Naive thymus-derived CD8-positive, alpha-beta T cell (primary cell): Measurements from ENCODE around the gene MVP. TPM values are rescaled to one million over a fixed set of nuclear protein-coding genes. Genes with fewer than 3 reads are reported as not detected.

Experiments used
- ATAC-seq, 2 donors: fragments of 150-1000 bp; cut with Tn5 transposase in 1 of 2; sonication (Bioruptor Pico), chemical (Tn5 transposase) in 1 of 2; 1 replicate in 1 of 2; 2 replicates in 1 of 2; pipeline ENCODE4 v1.10.0; 2021; ENCODE audit warnings: mild to moderate bottlenecking in 2 of 2, moderate library complexity in 2 of 2
- POLR2A ChIA-PET: fragments of 350-600 bp; sonication (Branson Sonifier 250); formaldehyde crosslinking; loops from one replicate; lab custom pipeline; 2021; ENCODE audit warnings: antibody characterized with exemption; lab: Charles Lee
- DNase-seq, 10 donors: peaks; one replicate each; pipeline versions ENCODE4 v3.0.0 to v3.0.0-alpha.2; 2020 to 2022
- H3K27ac Mint-ChIP-seq, 10 donors: one replicate each; pipeline ENCODE4 v1.8.0; 2020 to 2022; ENCODE audit warnings: mild to moderate bottlenecking in 10 of 10, mixed read lengths in 10 of 10, moderate library complexity in 4 of 10, inconsistent platforms in 1 of 10
- H3K27me3 Mint-ChIP-seq, 5 donors: one replicate each; pipeline ENCODE4 v1.8.0; 2021 to 2022; ENCODE audit warnings: mixed read lengths in 5 of 5
- H3K36me3 Mint-ChIP-seq, 3 donors: one replicate each; pipeline ENCODE4 v1.8.0; 2020 to 2022; ENCODE audit warnings: mixed read lengths in 3 of 3, mild to moderate bottlenecking in 2 of 3, inconsistent platforms in 1 of 3
- H3K4me1 Mint-ChIP-seq, 4 donors: one replicate each; pipeline ENCODE4 v1.8.0; 2021 to 2022; ENCODE audit warnings: mixed read lengths in 4 of 4
- H3K4me3 Mint-ChIP-seq, 10 donors: one replicate each; pipeline ENCODE4 v1.8.0; 2020 to 2022; ENCODE audit warnings: mild to moderate bottlenecking in 10 of 10, mixed read lengths in 10 of 10, moderate library complexity in 6 of 10, inconsistent platforms in 1 of 10
- H3K9me3 Mint-ChIP-seq, 9 donors: one replicate each; pipeline ENCODE4 v1.8.0; 2020 to 2022; ENCODE audit warnings: mixed read lengths in 9 of 9, mild to moderate bottlenecking in 3 of 9, inconsistent platforms in 1 of 9, moderate library complexity in 1 of 9
- polyA plus RNA-seq, 3 donors: library from polyadenylated mRNA; unstranded; fragments of 300-500 nt; fragmentation: Illumina TruSeq; gene quantifications; one replicate each; pipeline ENCODE4 v1.2.3, GENCODE V29; 2021
- total RNA-seq, 8 experiments: library from RNA in 2 of 8; stranded (reverse) in 2 of 8; gene quantifications; one replicate each; pipeline ENCODE4 v1.2.3 and lab custom pipeline; 2021 to 2026

Gene MVP
- total and polyA plus RNA-seq, 5 experiments from 2014 or later = 120 to 160 (median 132) TPM

GRCh38 chr16:29811170-29811895 lies 8.9 kb upstream of the MVP start:
- POLR2A ChIA-PET = interaction anchor here (0.6 to 11.2 kb wide), 12 partner anchors 7 to 1297 kb away, joined by 3 to 204 read pairs (median 4); partner anchors contain the start of genes C16orf54, CDIPT, KIF22 and MVP
- peak; percentile 43 to 78 (median 52) for DNase-seq
- peaks cover 0 to 16% (median 4%) of the 10 kb centered on the region in 3 donors for H3K36me3 Mint-ChIP-seq
- peak overlapping the region; percentile 80 to 95 (median 88) for H3K4me3 Mint-ChIP-seq
- peaks cover 29 to 84% (median 63%) of the 10 kb centered on the region in 4 donors for H3K4me1 Mint-ChIP-seq
- H3K27ac Mint-ChIP-seq = peak overlapping the region; percentile 83 to 98 (median 93)
- H3K9me3 Mint-ChIP-seq = no peaks in the 10 kb centered on the region
- ATAC-seq = peak in 1 of 2 donors; percentile 18
- peaks cover 0 to 1% (median 0%) of the 10 kb centered on the region in 5 donors for H3K27me3 Mint-ChIP-seq

DNA sequence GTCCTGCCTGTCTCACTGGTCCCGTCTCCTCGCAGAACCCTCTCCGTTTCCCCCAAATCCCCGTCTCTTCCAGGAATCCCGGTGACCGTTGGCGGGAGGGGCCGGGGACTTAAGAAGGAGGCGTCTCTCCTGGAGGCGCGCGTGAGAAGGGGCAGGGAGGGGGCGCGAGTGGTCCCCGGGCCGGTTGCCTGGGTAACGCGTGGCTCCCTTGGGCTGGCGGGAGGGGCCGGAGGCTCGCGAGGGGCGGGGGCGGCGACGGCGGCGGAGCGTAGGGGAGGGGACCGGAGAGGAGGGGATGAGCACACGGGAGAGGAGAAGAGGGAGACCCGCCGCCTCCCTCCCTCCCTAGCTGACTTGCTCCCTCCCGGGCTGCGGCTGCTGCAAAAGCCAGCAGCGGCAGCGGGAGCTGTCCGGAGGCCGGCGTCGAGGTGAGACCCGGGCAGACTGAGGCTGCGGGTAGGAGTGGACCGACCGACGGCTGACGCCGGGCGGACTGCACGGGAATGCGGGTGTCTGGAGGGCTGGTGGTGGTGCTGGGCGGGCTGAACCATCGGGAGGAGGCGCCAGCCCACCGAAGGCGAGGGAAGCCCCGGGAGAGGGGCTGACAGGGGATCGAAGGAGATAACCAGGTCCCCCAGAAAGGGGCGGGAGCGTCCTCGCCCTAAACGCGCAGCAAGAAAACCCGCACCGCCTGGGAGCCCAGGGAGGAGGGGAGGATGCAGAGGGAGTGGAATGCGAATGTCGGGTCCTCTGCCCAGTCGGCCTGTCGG lies 8.2 kb upstream of the MVP start, which contains the start of gene PRRT2:
TSS of gene PRRT2 (plus strand) at position 298 of the 770 bp plus-strand sequence. CDS start 862 bp downstream, outside the sequence.
- Mint-ChIP-seq H3K4me3 (peak within 1 kb of the TSS; percentile 80 to 95 (median 88)), H3K9me3 (no peaks in the 10 kb centered on the region), H3K4me1 (peaks cover 33 to 91% (median 67%) of the 10 kb centered on the region in 4 donors), H3K27me3 (peaks cover 0 to 1% (median 0%) of the 10 kb centered on the region in 5 donors), H3K36me3 (peaks cover 0 to 19% (median 4%) of the 10 kb centered on the region in 3 donors), H3K27ac (peak within 1 kb of the TSS; percentile 83 to 98 (median 93))
- DNase-seq (peak in 7 of 10 donors; percentile 33 to 77 (median 35)), ATAC-seq (no peak)
- POLR2A ChIA-PET = interaction anchor here (0.6 to 11.2 kb wide), 11 partner anchors 7 to 253 kb away, joined by 3 to 204 read pairs (median 5); partner anchors contain the start of genes ALDOA, CDIPT, KIF22 and MVP

DNA sequence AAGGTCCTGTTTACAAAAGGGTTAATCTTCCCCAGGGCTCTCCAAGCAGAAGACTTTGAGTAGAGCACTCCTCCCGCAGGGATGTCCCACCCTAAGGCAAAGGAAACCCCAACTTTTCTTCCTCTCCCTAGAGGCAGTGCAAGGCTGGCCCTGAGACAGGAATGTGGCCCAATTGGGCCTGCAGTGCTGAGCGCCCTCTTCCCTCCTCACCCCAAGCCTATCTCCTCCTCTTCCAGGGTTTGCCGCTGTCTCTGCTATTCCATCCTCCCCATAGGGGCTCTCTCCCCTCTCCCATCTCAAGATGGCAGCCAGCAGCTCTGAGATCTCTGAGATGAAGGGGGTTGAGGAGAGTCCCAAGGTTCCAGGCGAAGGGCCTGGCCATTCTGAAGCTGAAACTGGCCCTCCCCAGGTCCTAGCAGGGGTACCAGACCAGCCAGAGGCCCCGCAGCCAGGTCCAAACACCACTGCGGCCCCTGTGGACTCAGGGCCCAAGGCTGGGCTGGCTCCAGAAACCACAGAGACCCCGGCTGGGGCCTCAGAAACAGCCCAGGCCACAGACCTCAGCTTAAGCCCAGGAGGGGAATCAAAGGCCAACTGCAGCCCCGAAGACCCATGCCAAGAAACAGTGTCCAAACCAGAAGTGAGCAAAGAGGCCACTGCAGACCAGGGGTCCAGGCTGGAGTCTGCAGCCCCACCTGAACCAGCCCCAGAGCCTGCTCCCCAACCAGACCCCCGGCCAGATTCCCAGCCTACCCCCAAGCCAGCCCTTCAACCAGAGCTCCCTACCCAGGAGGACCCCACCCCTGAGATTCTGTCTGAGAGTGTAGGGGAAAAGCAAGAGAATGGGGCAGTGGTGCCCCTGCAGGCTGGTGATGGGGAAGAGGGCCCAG lies 7.3 kb upstream of the MVP start:
- H3K27me3 Mint-ChIP-seq = peaks cover 0 to 1% (median 0%) of the 10 kb centered on the region in 5 donors
- POLR2A ChIA-PET = interaction anchor here (0.5 to 8.4 kb wide), 9 partner anchors 6 to 295 kb away, joined by 3 to 204 read pairs (median 14); partner anchors contain the start of genes ALDOA, KIF22, MVP and PAGR1
- DNase-seq (no peak), ATAC-seq (no peak)
- peaks cover 0 to 19% (median 3%) of the 10 kb centered on the region in 3 donors for H3K36me3 Mint-ChIP-seq
- H3K4me3 Mint-ChIP-seq = peak overlapping the region; percentile 72 to 95 (median 87)
- no peaks in the 10 kb centered on the region for H3K9me3 Mint-ChIP-seq
- peaks cover 32 to 90% (median 69%) of the 10 kb centered on the region in 4 donors for H3K4me1 Mint-ChIP-seq
- peak overlapping the region in 7 of 10 donors; percentile 12 to 77 (median 62) for H3K27ac Mint-ChIP-seq

GRCh38 chr16:29813644-29814562 lies 6.4 kb upstream of the MVP start:
- no peaks in the 10 kb centered on the region for H3K9me3 Mint-ChIP-seq
- DNase-seq = peak in 1 of 10 donors; percentile 64
- ATAC-seq = no peak
- peaks cover 0 to 1% (median 0%) of the 10 kb centered on the region in 5 donors for H3K27me3 Mint-ChIP-seq
- peaks cover 37 to 90% (median 69%) of the 10 kb centered on the region in 4 donors for H3K4me1 Mint-ChIP-seq
- peak overlapping the region; percentile 24 to 94 (median 54) for H3K4me3 Mint-ChIP-seq
- H3K27ac Mint-ChIP-seq = peak overlapping the region in 9 of 10 donors; percentile 24 to 98 (median 61)
- POLR2A ChIA-PET = interaction anchor here (0.5 to 9.6 kb wide), 10 partner anchors 4 to 251 kb away, joined by 3 to 204 read pairs (median 14); partner anchors contain the start of genes ALDOA, KIF22, MAZ and MVP
- peaks cover 0 to 19% (median 3%) of the 10 kb centered on the region in 3 donors for H3K36me3 Mint-ChIP-seq

DNA sequence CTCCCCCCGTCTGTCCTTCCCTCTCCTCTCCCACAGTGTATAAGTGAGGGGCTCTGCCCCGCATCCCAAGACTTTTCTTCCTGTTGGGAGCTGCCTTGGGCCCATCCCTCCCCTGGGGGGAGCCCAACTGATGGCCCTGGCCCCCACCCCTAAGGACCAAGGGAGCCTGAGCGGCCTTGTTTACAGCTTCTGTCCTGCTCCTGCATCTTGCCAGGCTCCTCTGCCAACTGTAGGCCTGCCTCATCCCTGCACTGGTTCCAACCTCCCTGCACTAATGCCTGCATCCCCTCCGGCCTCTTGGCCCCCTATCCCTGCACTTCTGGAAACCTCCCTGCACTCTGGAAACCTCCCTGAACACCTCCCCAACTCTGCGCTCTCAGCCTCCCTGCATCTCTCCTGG lies 5.7 kb upstream of the MVP start:
- peaks cover 41 to 93% (median 72%) of the 10 kb centered on the region in 4 donors for H3K4me1 Mint-ChIP-seq

GRCh38 chr16:29815032-29815721 lies 5.1 kb upstream of the MVP start:
- Mint-ChIP-seq H3K9me3 (no peaks in the 10 kb centered on the region), H3K36me3 (peaks cover 0 to 20% (median 3%) of the 10 kb centered on the region in 3 donors), H3K4me1 (peaks cover 43 to 93% (median 72%) of the 10 kb centered on the region in 4 donors), H3K27me3 (peaks cover 0 to 1% (median 0%) of the 10 kb centered on the region in 5 donors), H3K27ac (peak overlapping the region; percentile 93 to 100 (median 98)), H3K4me3 (peak overlapping the region; percentile 93 to 100 (median 96))
- POLR2A ChIA-PET = interaction anchor here (0.7 to 9.6 kb wide), 25 partner anchors 6 to 815 kb away, joined by 3 to 204 read pairs (median 7); partner anchors contain the start of genes C16orf54, CDIPT, KCTD13 and KIF22
- peak in 2 of 10 donors; percentile 54 to 60 for DNase-seq
- ATAC-seq = peak; percentile 5 to 20

More for the DNA sequence above, 5.7 kb upstream of the MVP start:
- Mint-ChIP-seq H3K27me3 (peaks cover 0 to 1% (median 0%) of the 10 kb centered on the region in 5 donors), H3K9me3 (no peaks in the 10 kb centered on the region), H3K27ac (peak overlapping the region; percentile 82 to 100 (median 94)), H3K36me3 (peaks cover 0 to 24% (median 3%) of the 10 kb centered on the region in 3 donors), H3K4me3 (peak overlapping the region; percentile 93 to 100 (median 96))
- DNase-seq (peak in 1 of 10 donors; percentile 52), ATAC-seq (no peak)
- POLR2A ChIA-PET = interaction anchor here (1.1 to 9.6 kb wide), 6 partner anchors 5 to 28 kb away, joined by 3 to 204 read pairs (median 24); partner anchors contain the start of genes KIF22, MAZ and PRRT2

DNA sequence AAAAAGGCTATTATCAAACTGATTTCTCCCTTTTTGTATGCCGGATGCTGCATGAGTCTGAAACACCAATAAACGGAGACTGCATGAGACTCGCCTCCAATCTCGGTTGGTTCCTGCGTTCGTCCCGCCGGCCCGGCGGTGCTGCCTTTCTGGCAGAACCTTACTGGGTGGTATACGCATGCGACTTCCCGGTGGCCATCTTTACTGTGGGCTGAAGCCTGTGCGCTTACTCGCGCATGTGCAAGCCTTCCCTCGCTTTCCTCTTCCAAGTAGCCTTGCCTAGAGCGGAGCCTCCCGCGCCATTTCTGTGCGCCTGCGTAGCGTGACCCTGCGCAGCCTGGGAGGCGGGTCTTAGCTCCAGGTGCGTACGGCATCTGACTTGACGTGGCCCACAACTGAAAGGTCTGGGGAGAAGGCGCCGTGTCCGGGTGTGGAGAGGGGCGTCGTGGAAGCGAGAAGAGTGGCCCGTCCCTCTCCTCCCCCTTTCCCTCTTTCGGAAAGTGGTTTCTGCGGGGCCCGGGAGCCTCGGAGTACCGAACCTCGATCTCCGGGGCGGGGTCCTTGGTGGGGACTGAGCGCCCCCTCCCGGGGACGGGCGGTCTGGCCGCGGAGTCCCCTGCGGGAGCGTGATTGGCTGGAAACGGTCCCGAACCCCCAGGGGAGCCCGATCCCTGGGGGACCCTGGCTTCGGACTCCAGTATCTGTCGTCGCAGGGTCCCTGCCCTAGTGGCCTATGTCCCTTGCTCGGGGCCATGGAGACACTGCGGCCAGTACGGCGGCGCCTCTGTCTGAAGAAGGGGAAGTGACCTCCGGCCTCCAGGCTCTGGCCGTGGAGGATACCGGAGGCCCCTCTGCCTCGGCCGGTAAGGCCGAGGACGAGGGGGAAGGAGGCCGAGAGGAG lies 4.2 kb upstream of the MVP start, which contains the start of gene PAGR1:
TSS of gene PAGR1 (plus strand) at position 360 of the 901 bp plus-strand sequence. CDS start at position 734, 374 bp downstream.
- peak within 1 kb of the TSS; percentile 93 to 100 (median 96) for H3K4me3 Mint-ChIP-seq
- H3K9me3 Mint-ChIP-seq = no peaks in the 10 kb centered on the region
- POLR2A ChIA-PET = interaction anchor here (0.6 to 9.6 kb wide), 24 partner anchors 6 to 816 kb away, joined by 3 to 204 read pairs (median 7); partner anchors contain the start of genes C16orf54, CDIPT, KCTD13 and KIF22
- H3K4me1 Mint-ChIP-seq = peaks cover 44 to 93% (median 70%) of the 10 kb centered on the region in 4 donors
- DNase-seq = peak; percentile 91 to 100 (median 99)
- peak within 1 kb of the TSS; percentile 93 to 100 (median 98) for H3K27ac Mint-ChIP-seq
- peaks cover 0 to 23% (median 3%) of the 10 kb centered on the region in 3 donors for H3K36me3 Mint-ChIP-seq
- peaks cover 0 to 1% (median 0%) of the 10 kb centered on the region in 5 donors for H3K27me3 Mint-ChIP-seq
- peak; percentile 71 to 80 for ATAC-seq

DNA sequence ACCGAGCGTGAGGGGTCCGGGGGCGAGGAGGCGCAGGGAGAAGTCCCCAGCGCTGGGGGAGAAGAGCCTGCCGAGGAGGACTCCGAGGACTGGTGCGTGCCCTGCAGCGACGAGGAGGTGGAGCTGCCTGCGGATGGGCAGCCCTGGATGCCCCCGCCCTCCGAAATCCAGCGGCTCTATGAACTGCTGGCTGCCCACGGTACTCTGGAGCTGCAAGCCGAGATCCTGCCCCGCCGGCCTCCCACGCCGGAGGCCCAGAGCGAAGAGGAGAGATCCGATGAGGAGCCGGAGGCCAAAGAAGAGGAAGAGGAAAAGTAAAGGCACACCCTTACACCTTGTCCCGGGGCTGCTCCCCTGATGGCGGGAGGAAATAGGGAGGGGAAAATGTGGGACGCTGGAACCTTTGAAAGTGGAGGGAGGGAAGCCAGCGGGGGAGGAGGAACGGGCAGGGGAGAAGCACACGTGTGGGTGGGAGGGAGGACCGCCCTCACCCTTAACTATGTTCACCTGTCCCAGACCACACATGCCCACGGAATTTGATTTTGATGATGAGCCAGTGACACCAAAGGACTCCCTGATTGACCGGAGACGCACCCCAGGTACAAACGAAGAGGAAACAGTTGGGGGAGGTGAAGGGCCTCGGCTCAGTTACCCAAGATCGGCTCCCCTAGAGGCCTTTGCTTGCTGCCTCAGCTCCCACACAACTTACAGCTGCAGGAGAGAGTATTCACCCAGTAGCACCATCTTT lies 3.4 kb upstream of the MVP start:
- peak; percentile 13 to 24 for ATAC-seq
- peak overlapping the region; percentile 90 to 100 (median 98) for H3K27ac Mint-ChIP-seq
- peaks cover 0 to 1% (median 0%) of the 10 kb centered on the region in 5 donors for H3K27me3 Mint-ChIP-seq
- H3K4me1 Mint-ChIP-seq = peaks cover 40 to 93% (median 69%) of the 10 kb centered on the region in 4 donors
- H3K9me3 Mint-ChIP-seq = no peaks in the 10 kb centered on the region
- H3K4me3 Mint-ChIP-seq = peak overlapping the region; percentile 93 to 100 (median 96)
- peaks cover 0 to 23% (median 3%) of the 10 kb centered on the region in 3 donors for H3K36me3 Mint-ChIP-seq
- POLR2A ChIA-PET = interaction anchor here (0.6 to 9.6 kb wide), 19 partner anchors 7 to 632 kb away, joined by 3 to 204 read pairs (median 8); partner anchors contain the start of genes C16orf54, CDIPT, KCTD13 and KIF22
- DNase-seq = peak in 9 of 10 donors; percentile 27 to 70 (median 46)
